ENCODE data around the gene CDHR3.
"Not testable (repeated sequence)": the region's sequence is repeated elsewhere in the genome, so short reads cannot be mapped to it uniquely, and the experiment has no call there.

Gene CDHR3

GRCh38 chr7:105972276-105972675, 9.2 kb downstream of the CDHR3 start:
- no peak for DNase-seq

DNA sequence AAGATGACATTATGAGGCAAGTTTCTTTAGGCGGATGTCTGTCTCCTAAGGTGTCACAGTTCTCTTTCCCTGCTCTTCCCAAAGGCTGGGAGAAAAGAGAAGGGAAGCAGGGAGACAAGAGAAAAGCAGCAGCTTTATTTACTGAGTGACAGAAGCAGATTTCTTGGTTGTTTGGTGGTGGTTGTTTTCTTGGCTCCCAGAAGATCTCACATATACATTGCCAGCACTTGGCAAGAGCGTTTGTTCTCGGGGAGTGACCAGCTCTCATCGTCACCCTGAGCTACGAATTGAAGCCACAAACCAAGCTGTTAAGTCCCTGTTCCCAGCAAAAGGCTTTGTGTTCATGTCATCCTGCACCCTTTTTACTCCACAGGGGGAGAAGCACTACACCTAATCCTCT, 11.4 kb downstream of the CDHR3 start:
- DNase-seq, result no peak

- peak; percentile 81 for DNase-seq
Measured at GRCh38 chr7:105975770-105976417, 12.8 kb downstream of the CDHR3 start.

DNA sequence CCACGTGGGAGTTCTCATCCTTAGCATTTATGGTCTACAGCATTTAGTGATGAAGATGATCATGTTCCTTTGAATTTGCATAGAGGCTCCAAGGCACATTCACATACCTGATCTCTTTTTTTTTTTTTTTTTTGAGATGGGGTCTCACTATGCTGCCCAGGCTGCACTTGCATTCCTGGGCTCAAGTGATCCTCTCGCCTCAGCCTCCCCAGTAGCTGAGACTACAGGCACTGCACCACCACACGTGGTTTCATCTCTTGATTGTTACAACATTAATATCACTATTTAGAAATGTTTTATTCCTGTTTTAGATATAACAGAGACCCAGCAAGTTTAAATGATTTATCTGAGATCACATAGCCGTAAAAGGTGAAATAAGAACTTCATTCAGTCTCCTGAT, 13.8 kb downstream of the CDHR3 start:
- DNase-seq, result no peak

DNA sequence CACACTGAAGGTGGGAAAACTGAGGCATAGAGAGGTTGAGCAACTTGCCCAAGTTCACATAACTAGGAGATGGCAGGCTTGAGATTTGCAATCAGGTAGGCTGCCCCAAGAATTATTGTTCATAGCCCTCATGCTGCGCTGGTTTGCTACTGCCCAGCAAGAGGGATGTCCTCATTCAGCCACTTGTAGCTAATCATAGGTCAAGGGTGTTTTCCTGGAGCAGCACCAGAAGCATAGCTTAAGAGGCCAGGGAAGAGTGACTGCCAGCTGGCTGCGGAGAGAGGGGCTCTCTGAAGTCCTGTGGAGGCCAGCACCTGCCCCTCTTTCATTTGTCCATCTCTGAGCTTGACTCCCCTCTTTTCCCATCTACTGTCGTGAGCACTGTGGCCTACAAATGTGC, 15.0 kb downstream of the CDHR3 start:
- no peak for DNase-seq

GRCh38 chr7:105978974-105979373, 15.9 kb downstream of the CDHR3 start:
- no peak for DNase-seq

- no peak for DNase-seq
Measured at GRCh38 chr7:105979405-105979804, 16.3 kb downstream of the CDHR3 start.

DNA sequence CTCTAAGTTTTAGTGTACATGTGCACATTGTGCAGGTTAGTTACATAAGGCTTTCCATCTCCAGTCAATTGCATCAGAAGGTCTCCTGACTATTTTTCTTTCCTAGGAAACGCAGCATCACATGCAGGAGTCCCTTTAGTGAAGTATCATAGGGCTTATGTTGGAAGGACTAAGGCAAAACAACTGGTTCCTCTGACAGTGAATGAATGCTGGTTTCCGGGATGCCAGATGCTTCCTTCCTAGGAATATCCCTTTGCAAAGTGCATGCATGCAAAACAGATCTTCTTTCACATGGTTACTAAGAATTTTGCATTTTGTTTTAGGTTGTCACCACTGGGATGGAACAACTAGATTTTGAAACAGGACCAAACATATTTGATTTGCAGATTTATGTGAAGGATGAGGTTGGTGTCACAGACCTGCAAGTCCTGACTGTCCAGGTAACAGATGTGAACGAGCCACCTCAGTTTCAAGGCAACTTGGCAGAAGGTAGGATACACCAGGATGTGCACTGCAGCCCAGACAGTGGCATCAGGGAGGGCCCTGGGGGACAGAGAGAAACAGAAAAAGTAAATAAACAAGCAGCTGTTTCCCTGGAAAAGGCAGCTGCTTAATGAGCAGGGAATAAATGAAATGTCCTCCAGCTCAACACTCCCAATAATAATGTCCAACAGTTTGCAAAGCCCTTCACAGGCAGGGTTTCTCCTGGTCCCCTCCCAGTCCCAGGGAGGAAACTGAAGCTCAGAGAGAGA, 17.8 kb downstream of the CDHR3 start:
- no peak for DNase-seq

DNA sequence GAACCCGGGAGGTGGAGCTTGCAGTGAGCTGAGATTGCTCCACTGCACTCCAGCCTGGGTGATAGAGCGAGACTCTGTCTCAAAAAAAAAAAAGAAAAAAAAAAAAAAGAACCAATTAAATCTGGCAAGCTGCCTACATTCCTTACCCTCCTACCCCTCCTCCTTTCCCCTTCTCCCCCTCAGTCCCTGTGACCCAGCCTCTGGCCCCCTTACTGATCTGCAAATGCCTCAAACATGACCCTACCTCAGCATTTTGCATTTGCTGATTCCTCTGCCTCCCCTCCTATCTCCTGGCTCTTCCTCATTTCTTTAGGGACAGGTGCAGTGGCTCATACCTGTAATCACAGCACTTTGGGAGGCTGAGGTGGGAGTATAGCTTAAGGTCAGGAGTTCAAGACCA, 19.3 kb downstream of the CDHR3 start:
- DNase-seq, result no peak

DNA sequence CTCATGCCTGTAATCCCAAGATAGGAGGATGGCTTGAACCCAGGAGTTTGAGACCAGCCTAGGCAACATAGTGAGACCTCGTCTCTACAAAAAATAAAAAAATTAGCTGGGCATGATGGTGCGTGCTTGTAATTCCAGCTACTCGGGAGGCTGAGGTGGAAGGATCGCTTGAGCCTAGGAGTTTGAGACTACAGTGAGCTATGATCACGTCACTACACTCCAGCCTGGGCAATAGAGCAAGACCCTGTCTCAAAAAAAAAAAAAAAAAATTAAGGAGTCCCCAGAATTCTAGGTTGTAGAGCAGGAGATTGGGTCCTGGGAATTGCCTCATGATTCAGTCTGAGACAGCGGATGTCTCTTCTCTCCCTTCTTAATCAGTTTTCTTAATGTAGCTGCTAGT, 21.7 kb downstream of the CDHR3 start:
- DNase-seq, result not testable (repeated sequence)

GRCh38 chr7:105985229-105985628, 22.2 kb downstream of the CDHR3 start:
- no peak for DNase-seq

GRCh38 chr7:105985672-105986215, 22.7 kb downstream of the CDHR3 start:
- DNase-seq, result no peak

- no peak for DNase-seq
Measured at GRCh38 chr7:105987046-105987445, 24.0 kb downstream of the CDHR3 start.

DNA sequence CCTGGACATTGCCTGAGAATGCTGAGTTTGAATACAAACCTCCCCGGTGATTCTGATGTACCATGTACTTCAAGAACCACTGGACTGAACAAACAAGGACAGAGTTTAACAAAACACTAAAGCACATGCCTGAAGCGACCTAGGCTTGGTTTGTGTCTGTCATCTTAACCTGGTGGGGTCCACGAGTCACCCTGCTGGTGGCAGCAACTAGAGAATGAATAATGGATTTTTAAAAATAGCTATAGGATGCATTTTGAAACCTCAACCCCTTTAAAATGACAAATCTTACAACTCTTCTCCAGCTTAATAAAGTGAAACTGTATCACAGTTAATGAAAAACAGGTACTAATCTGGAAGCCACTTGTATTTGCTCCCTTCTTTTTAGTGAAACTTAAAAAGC, 25.2 kb downstream of the CDHR3 start:
- no peak for DNase-seq

GRCh38 chr7:105989191-105989590, 26.1 kb downstream of the CDHR3 start:
- no peak for DNase-seq

- no peak for DNase-seq
Measured at GRCh38 chr7:105989686-105990085, 26.6 kb downstream of the CDHR3 start.

GRCh38 chr7:105990141-105990540, 27.1 kb downstream of the CDHR3 start:
- DNase-seq, result no peak

DNA sequence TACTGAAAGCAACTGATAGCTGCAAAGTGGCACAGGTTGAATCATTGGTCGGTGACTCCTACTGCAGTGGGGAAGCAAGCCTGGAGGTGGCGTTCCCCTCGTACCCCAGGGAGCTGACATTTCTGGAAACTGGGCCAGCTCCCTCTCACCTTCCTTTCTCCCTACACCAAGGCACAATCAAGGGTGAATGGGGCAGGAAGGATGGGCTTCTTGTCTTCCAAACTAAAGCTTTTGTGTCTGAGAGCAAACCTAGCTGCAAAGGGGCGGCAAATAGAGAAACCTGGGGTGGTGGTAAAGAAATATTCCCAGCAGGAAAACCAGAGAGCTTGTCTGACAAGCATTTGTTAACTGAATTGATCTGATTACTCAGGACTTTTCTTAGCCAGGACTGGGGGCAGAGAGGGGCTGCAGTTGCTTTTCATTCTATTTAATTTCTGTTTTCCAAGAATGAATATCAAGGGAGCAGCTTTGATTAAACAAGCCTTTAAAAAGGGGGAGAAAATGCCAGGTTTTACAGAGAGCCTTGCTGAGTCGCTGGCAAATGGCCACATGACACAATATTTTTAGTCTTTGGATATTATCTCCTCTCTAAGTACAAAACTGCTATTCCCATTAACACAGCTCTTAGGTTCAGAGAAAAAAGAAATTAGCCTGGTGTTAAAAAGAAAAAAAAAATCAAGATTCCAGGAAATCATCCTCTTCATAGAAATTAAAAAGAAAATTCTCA, 27.8 kb downstream of the CDHR3 start:
- no peak for DNase-seq

- no peak for DNase-seq
Measured at GRCh38 chr7:105992905-105993304, 29.8 kb downstream of the CDHR3 start.

DNA sequence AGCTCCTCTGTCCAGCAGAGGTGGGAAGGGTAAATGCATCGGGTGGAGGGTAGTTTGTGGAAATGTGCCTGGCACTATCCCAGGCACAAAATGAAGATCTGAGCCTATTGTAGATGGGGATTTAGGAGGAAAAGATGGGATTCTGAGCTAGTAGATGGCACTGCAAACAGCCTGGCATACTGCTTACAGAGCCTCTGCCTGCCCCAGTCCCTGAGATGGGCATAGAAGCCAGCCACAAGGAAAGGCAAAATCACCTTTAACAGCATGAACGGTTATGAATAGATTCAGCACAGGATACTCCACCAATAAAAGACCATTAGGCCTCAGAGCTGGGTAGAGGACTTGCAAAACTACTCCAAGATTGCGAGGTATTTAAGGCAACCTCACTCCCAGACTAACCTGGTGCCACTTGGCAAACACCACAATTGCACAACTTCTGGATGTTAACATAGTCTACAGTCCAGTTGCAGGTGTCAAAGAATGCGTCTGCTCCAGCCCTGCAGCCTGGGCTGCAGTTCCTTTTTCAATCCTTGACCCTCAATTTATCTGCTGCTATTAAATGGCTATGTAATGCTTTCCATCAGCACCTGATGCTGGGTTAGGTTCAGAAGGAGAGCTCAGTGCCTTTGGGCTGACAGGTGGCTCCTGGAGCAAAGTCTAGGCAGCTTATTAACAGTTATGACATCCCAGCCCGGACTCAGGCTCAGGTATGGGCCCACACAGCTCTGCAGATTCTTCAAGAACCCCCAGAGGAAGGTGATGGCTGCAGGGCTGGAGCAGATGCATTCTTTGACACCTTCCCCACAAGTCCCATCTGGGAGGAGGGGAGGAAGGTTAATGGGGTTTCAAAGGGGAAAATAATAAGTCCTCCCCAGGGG, 34.0 kb downstream of the CDHR3 start:
- DNase-seq, result no peak

DNA sequence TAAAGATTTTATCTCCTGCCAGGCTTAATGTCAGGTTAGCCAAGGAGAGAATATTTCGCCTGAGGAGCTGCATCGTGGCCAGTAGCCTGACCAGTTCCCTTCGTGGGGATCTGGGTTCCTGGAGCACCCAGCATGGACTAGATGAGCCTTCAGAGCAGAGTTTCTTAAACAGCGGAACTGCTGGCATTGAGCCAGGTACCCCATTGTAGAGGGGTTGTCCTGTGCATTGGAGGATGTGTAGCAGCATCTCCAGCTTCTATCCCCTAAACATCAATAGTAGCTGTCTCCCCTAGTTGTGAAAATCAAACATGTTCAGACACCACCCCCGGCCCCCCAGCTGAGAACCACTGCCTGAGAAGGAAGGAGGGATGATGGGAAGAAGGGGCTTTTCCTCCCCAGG, 36.2 kb downstream of the CDHR3 start:
- no peak for DNase-seq

DNA sequence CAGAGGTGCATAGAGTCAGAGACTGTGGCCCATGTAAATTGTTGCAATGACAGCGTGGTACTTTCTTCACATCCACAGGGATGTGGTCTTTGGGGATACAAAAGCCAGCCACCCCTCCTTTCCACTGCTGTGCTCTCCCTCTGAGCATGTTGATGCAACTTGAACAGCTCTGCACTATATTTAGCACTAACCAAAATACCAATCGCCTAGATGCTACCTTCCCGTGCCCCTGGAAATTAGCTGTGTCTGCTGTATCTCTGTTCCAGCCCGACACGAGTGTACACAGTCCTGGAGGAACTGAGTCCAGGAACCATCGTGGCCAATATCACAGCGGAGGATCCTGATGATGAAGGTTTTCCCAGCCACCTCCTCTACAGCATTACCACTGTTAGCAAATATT, 38.1 kb downstream of the CDHR3 start:
- DNase-seq, result no peak

DNA sequence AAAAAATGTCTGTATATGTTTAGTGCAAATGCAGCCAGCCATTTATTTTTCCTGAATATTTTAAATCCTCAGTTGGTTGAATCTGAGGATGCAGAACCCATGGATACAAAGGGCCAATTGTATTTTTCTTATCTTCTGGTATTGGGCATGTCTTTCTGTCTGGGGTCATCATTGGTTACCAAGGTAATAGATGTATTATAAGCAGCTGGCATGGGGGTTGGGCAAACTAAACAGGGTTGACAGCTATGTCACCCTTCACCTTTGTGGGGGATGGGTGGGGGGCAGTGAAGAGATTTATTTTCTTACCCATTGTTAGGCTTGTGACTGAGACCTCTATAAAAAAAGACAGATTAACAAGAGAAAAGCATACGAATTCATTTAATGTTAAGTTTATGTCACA, 38.8 kb downstream of the CDHR3 start:
- DNase-seq, result no peak

Measured in NCI-H774 (cell line).